HG03108 (cell line): ENCODE measurements around the gene TADA2A.

ENCODE experiments used
- ATAC-seq: cut with Tn5 transposase; IDR thresholded peaks from one replicate; pipeline ENCODE4 v1.9.1; 2021; ENCODE audit warnings: moderate library complexity; ENCODE audit not compliant: unreplicated experiment

TADA2A gene, protein sequence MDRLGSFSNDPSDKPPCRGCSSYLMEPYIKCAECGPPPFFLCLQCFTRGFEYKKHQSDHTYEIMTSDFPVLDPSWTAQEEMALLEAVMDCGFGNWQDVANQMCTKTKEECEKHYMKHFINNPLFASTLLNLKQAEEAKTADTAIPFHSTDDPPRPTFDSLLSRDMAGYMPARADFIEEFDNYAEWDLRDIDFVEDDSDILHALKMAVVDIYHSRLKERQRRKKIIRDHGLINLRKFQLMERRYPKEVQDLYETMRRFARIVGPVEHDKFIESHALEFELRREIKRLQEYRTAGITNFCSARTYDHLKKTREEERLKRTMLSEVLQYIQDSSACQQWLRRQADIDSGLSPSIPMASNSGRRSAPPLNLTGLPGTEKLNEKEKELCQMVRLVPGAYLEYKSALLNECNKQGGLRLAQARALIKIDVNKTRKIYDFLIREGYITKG

DNA sequence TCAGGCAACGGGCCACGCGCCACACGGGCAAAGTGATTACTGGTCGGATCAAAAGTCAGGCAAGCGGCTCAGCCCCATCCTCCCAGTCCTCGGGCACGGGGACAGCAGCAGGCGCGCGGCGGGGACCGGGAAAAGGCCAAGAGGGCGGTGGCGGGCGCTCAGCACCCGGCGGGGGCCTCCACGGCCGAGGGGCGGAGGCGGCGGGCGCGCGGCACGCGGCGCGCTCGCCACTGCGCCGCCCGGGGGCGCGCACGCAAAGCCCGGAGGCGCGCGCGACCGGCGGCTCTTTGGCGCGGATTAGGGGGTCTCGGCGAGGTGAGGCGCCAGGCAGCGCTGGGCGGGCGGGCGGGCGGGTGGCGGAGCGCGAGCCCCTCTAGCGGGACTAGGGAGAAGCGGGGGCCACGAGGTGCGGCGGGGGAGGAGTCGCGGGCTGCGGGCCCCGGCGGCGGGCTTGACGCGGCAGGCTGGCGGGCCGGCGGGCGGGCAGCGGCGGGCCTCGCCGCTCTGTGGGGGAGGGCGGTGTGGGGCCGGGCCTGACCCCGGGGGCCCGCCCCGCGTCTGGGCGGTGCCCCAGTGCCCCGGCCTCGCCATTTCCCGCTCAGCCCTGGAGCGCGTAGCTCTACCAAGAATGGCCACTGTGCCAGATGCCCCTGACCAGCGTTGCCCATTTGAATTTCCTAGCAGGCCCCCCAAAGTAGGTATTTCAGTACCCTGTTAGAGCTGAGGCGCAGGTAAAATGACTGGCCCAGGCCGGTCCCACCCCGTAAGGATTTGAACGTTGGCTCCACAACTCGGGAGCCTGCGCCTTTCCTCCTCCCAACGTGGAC, at the start of gene TADA2A, which contains the start of gene ACACA:
Gene TADA2A, plus strand, starts transcription at position 252 of the 827 bp plus-strand sequence. CDS start 4,480 bp downstream, outside the sequence.
Gene ACACA, minus strand, starts transcription at position 202 of the 827 bp plus-strand sequence. CDS start 537 bp downstream, outside the sequence.
- peak; percentile 79 for ATAC-seq

DNA sequence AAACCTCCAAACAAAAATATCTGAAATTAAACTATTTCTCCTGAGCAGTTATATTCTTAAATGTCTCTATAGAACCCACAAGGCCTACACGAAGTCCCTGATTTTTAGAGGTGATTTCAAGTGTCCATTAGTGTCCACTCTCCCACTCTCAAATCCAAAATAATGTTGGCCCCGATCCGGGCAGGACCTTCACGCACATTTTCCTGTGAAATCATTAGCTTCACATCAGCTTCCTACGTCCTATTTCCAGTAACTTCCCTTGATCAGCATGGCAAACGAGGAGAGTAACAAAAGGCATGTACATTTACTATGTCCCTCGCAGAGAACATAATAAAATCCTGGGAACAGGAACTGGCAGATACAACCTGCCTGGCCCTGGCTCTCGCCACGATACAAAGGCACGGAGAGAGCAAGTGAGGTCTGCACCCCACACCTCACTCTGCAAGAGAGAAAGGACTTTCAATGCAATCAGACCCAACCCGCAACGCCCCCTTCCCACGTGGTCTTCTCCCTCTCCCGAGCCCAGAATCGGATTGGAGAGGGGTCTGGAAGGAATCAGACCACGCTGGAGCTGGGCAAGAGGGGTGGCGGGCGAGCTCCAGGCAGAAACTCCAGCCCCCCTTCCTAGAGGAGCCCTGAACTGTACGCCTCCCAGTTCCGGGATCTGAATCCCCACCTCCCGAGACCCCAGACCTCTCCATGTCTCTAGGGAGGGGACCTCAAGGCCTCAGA, 48.4 kb upstream of the TADA2A start:
- ATAC-seq: no peak

DNA sequence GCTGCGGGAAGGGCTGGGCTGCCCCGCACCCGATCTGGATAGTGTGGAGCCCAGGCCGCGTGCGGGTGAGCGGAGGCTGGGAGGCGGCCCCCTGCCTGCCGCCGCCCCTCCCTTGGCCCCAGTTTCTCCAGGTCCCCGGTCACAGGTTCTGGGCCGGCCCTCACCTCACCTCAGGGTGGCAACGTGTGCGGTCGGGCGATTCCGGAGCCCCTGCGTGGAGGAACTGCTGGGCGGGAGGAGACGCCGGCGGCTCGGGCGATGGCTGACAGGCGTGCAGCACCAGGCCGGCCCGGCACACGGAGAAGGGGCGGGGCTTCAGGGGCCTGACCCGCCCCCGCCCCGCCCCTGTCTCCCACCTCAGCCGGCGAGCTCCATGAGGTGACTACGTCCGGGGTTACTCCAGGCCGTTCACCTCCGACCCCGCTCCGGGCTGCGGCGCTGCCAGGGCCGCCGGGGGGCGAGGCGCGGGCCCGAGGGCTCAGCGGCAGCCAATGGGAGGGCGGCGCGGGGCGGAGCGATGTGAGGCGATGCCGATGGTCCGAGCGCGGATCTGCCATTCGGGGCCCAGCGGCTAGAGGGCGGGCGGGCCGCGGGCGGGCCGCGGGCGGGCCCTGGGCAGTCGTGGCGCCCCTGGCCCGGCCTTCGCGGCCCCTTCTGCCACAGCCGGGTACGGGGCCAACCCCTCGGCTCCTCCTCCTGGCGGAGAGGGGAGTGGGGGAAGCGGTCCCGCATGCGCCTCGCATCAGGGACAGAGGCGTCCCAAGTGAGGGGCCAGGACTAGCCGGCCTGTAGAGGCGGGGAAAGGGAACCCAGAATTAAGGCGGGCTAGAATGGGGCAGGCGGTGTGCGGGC, 47.6 kb upstream of the TADA2A start:
- ATAC-seq: peak; percentile 91

DNA sequence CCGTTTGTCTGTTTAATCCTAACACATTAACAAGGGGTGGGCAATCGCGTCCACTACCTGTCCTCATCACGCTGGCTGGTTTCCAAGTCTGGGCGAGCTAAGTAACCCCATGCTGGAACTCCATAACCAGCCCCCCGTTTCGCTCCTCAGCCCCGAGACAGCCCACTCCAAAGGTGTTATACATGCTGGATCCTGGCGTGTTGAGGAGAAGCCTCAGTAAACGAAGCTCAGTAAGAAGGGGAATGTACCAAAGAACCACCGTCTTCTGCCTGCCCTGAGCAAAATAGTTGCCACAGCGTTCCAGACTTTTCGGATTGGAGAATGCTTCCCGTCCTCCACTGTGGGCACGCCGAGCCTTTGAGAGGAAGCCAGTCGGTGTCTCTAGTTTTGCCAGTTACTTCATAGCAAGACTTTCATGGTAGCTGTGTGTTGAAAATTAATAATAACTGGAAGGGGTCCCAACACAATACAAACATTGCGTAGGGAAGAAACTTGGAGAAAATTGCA, 47.0 kb upstream of the TADA2A start:
- ATAC-seq: no peak

DNA sequence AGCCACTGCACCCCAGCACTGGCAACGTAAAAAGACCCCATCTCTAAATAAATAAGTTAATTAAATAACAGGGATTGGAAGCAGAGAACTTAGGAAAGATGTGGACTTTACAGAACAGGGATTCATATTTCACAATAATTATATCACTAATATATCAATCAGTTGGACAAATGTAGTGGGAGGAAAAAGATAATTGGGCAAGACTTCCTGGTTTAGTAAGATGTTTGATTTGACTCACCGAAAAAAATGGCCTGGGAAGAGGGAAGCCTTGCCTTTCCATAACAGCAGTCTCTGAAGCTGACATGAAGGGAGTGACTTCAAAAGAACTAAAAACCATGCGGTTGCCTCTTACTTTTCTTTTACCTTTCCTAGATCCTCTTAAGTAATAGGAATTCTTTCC, 46.1 kb upstream of the TADA2A start:
- ATAC-seq: no peak

DNA sequence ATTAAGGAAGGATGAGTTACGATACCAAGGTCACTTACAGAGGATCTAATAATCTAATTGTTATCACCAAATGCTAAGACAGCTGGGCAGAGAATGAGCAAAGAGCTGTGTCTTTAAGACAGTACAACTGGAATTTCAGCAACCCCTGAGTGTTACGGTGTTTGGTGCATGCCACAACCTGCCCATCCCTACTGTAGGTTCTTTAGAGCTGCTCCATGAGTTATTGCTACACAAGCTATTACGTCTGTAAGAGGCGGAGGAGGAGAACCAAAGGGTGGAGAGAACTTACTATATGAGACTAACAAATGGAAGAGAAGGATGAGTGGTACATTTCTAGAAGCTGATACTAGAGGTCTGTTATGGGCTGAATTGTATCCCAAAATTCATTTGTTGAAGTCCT, 45.1 kb upstream of the TADA2A start:
- ATAC-seq: no peak

DNA sequence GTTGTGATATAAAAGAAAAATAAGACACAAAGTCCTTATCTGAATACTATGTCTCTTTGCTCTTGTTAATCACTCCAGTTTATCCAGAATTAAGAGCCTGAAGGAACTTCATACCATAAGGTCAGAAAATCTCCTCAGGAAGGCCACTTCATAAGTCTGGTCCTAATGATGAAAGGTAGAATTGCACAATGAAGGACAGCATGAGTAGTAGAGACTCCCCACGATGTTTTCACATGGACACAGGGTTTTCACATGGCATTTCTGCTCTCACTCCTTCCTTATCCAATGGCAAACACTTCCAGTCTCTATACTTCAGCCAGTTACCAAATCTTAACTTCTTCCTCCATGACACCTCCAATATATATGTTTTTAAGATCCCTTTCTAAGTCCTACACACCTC, 41.1 kb upstream of the TADA2A start:
- ATAC-seq: no peak

DNA sequence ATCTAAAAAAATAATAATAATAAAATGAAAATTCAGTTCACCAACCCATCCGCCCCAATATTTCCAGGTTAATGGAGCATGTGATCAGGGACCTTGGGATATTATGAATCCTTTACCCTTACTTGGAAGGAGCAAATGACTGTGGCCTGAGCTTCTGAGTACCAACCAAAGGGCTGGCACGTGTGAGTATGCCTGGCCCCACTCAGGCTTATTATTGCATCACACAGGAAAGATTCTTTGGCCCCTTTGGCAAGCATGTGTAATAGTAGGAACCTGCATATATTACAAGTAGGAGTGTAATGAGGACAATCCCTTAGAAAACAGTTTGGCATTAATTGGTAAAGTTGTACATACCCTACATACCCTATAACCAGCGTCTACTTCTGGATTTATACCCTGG, 38.1 kb upstream of the TADA2A start:
- no peak for ATAC-seq

DNA sequence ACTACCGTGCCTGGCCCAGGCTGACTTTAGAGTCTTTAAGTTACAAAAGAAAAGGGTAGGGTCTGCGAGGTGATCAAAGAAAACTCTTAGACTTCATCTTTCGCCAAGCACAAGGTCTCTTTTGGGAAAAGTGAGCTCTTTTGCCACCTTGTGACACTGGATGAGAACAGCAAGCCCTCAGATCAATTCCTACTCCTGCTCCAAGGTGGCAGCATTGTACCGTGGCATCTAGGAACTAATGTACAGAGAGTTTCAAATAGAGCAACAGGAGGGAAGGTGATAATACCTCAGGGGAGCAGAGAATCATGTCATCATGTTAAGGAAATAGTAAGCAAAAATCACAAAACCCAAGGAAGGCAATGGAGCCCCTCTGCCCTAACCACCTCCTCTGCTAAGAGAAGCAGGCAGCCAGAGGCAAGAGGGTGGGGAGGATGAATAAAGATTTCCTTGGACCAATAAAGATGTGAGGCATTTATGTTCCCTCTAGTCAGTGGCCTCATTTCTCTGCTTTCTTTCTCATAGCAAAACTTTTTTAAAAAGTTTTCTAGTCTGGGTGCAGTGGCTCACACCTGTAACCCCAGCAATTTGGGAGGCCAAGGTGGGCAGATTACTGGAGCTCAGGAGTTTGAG, 33.0 kb upstream of the TADA2A start:
- no peak for ATAC-seq

DNA sequence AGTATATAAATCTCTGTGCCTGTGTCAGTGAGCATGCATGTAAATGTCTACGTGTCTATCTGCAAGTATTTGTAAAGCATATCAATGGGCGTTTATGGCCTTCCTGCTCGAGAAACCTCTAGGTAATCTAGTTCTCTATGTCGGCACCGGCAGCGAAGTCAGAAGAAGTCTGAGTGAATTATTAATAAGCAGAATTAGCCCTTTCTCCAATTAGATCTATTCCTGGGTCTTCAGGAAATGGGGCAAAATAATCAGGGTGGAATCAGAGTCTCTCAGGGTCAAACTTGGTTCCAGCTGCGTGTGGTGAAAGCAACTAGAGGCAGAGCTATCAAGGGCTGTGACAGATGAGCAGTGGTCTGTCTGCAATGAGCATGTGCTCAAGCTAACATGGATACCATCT, 31.0 kb upstream of the TADA2A start, which contains the start of gene C17orf78:
Gene C17orf78, plus strand, starts transcription at position 280 of the 400 bp plus-strand sequence. Its CDS starts 108 bp downstream, at position 388.
- no peak for ATAC-seq

DNA sequence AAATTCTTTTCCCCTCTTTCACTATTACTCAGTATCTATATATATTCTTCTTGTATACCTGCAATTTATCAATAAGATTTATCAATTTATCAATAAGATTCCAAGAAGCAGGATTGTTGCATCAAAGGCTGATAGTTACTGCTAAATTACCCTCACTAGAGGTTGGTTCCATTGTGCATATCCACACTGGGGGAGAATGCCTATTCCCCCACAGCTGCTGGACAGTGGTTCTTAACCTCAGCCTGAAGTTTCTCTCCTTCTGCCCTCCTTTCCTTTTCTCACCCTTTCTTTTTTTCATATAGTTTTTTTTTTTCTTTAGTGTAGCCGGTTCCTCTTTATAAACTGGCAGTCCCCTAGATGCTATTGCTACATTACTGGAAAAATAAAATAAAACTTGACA, 24.6 kb upstream of the TADA2A start:
- no peak for ATAC-seq

DNA sequence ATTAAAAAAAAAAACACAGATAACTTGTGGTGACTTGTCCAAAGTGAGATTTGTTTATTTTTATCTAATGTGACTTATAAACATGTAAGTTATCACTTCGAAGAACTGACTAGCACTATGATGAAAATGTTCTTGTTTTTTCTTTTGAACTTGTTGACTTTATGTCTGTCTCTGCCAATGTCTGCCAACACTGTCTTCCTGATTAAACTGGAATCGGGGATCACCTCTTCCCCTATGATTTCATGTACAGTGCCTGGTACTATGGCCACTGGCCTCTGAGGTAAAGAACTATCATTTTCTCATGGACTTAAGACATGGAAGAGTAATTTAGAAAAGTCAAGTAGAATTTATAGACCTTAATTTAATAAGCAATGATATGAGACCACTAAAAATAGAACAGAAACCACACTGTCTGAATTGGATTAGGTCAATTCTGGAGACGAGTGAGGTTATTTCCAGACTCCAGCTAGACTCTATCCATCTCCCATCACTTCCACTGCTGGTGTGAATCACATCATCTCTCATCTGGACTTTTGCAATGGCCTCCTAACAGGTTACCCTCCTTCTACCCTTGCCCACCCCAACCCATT, 22.0 kb upstream of the TADA2A start:
- ATAC-seq: no peak

DNA sequence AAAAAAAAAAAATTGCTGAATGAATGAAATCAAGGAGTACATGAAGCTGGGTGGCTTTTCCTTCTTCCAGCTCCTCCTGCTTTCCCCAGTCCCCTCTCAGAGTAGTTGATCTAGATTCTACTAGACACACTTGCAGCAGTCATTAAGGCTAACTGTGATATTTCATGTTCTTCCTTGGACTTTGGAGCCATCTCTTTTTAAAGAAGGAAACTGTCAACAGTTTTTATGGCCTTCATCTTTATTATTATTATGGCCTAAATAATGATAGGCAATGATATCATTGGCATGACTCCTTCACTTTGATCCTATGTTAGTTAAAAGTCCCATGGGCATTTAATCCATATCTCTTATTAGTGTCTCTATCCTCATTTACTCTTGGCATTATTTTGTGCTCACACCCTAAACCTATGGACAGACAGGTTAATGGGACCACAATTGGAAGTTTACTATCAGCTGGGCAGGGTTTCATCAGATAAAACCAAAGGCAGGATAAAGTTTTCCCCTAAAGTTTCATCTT, 21.2 kb upstream of the TADA2A start:
- no peak for ATAC-seq

DNA sequence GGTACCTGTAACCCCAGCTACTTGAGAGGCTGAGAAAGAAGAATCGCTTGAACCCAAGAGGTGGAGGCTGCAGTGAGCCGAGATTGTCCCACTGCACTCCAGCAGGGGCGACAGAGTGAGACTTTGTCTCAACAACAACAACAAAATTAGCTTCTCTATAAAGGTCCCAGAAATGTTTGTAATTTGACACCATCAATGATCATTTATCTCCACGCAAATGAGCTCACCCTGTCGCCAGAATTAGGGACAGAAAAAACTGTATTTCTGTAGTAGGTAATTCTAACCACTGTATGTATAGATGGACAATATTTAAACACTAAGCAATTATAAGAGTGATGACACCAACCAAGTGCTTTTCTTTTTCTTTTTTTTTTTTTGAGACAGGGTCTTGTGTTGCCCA, 20.2 kb upstream of the TADA2A start:
- no peak for ATAC-seq

DNA sequence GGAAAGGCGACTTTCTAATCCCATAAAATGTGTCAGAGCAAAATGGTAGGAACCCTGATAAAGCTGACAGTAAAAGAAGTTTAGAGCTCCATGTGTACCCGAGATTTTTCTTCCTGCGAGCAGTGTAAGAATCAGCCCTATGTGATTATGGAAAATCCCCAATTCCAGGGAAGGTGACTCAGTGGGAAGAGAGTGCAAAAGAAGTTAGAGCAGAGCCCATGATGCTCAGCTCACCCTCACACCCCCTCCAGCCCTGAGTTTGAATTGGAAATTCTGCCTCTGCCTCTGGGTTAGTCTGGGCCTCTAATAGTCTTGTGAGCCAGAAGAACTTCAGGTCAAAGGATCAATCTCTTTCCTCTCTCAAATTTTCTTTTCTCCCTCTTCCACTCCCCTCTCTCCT, 18.4 kb upstream of the TADA2A start:
- ATAC-seq: no peak

DNA sequence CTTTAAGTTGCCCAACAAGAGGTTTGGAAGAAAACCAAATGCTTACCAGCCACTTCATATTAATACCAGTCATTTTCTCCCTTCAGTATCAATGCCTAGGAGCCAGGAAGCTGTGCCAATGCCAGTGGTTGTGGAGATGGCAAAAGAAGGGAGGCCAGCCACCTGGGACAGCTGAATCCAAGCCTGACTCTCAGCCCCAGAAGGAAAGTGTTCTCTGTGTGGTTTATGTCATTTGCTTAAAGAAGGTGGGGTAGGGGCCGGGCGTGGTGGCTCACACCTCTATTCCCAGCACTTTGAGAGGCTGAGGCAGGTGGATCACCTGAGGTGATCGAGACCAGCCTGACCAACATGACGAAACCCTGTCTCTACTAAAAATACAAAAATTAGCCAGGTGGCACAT, 17.5 kb upstream of the TADA2A start:
- no peak for ATAC-seq

DNA sequence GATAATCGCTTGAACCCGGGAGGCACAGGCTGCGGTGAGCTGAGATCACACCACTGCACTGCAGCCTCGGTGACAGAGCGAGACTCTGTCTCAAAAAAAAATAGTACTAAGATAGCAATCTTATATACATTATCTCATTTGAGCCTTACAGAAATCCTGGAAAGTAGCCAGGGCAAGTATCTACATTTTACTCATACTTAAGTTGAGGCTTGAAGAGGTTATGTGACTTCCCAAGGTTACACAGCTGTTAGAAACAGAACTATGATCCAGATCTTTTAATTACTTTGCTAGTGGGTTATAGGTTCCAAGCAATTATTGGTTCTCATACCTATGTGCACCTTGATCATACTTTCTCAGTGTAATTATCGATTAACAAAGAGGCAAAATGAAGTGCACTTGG, 15.5 kb upstream of the TADA2A start:
- no peak for ATAC-seq

DNA sequence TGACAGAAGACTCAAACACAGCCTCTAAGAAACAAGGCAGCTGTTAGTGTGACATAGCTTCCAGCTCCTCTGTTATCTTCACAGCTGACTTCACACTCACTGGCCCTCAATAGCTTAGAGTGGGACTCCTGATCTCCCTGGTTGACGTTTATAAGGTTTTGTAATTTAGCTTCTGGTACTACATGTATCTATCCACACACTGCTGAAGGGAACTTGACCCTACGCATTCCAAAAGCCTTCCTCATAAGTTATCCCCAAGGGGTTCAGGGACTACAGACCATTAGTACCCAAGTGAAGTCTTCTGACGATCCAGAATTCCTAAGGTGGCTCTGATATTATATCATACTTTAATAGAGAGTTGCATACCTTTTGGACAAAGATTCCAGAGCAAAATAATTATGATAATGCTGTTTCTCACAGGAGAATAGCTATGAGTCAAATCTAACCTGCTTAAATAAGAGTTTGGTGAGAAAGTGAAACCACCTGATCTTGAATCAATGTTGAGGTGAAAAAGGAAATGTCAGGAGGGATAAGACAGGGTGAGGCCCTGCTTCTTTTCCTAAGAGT, 14.6 kb upstream of the TADA2A start:
- ATAC-seq: peak; percentile 51

DNA sequence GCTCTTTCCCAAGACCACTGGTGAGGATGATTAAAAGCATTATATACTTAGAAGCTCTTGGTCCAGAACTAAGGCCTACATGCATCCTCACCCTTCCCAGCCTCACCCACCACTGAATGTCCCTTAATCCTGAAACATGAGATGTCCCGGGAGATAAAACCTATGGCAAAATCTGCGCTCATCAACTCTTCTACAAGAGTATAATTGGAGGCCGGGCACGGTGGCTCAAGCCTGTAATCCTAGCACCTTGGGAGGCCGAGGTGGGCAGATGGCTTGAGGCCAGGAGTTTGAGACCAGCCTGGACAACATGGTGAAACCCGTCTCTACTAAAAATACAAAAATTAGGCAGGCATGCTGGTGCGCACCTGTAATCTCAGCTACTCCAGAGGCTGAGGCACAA, 13.3 kb upstream of the TADA2A start:
- no peak for ATAC-seq
